ENCODE data around the gene KRT1.

KRT1 gene

DNA sequence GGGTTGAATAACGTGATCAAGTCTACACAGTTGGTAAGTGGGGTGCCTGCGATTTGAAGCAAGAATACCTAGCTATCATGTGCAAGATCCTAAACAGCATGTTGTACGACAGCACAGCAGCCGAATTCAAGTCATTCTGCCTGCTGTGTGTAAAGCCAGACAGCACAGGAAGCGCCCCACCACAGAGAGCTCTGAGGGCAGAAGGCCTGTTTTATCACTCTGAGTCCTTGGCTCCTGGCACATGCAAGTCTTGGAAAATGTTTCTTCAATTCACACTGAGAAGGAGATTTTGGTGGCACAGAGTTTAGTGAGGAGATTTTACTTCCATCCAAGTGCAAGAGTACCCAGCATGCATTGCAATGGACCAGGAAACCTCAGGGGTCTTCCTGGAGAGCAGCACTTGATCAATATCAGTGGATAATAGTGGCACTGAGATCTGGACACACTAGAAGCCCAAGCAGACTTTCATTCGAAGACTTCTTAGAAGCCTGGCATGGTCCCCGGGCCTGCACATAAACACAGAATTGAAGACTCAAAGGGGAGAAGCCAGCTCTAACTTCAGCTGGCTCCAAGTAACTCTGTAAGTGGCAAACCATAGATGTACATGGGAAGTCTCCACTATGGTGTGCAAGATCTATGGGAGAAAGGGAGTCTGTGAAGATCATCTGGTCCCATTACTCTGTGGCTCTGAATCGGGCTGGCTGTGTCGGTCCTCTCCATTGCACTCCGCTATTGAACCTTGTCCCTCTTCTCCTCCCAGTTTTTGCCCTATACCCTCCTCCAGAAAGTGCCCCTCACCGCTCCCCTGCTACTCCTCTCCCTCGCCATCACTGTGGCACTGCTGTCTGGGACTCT is 1.5 kb upstream of the KRT1 start:
- Histone ChIP-seq H3K4me3 (ENCODE audit: low read depth in 1 of 2, low read length in 2 of 2) (no peak overlapping the region), H3K9me3 (ENCODE audit: low read length) (no peaks in the 10 kb centered on the region), H3K36me3 (ENCODE audit: insufficient read depth, low read length) (no peaks in the 10 kb centered on the region), H3K9ac (ENCODE audit: low read length) (no peak overlapping the region), H3K27me3 (ENCODE audit: control insufficient read depth in 1 of 2, insufficient read depth in 2 of 2, low read length in 2 of 2) (peaks cover 0 to 11% of the 10 kb centered on the region in 2 donors), H3K4me1 (ENCODE audit: insufficient read depth, low read length) (no peaks in the 10 kb centered on the region), H3K27ac (ENCODE audit: low read depth, low read length) (no peak overlapping the region)

DNA sequence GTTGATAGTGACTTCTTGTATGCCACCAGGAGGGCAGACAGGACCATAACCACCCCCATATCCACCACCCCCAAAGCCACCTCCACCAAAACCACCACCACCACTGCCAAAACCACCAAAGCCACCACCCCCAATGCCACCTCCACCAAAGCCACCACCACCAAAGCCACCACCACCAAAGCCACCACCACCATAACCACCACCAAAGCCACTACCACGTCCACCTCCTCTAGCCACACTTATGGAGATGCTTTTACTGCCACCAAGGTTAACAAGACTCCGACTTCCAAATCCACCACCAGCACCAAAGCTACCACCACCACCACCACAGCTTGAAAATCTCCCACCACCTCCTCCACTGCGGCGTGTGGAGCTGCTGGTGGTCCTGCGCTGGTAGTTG is 332 bp downstream of the KRT1 start:
- no peaks in the 10 kb centered on the region for H3K36me3 ChIP-seq (ENCODE audit: insufficient read depth, low read length)
- no peaks in the 10 kb centered on the region for H3K4me1 ChIP-seq (ENCODE audit: insufficient read depth, low read length)
- H3K9me3 ChIP-seq (ENCODE audit: low read length), result no peaks in the 10 kb centered on the region
- H3K4me3 ChIP-seq (ENCODE audit: low read depth in 1 of 2, low read length in 2 of 2), result no peak overlapping the region
- H3K27ac ChIP-seq (ENCODE audit: low read depth, low read length), result no peak overlapping the region
- H3K9ac ChIP-seq (ENCODE audit: low read length), result no peak overlapping the region
- H3K27me3 ChIP-seq (ENCODE audit: control insufficient read depth in 1 of 2, insufficient read depth in 2 of 2, low read length in 2 of 2), result peaks cover 0 to 6% of the 10 kb centered on the region in 2 donors

DNA sequence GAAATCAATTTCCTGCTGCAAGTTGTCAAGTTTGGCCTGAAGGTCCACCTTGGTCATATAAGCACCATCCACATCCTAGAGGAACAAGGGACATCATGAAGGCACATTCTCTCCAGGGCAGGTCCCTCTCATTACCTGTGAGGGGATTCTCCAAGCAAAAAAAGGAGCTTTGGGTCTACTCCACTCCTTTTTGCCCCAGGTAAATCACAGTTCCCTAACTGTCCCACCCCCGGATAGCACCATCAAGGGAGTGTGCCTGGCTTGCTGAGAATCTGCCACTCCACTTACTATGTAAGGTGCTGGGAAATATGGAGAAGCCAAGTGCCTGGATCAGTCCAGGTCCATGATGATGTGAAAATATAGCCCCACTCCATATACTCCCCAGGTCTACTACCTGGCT is 2.5 kb downstream of the KRT1 start:
- Histone ChIP-seq H3K4me3 (ENCODE audit: low read depth in 1 of 2, low read length in 2 of 2) (no peak overlapping the region), H3K27ac (ENCODE audit: low read depth, low read length) (no peak overlapping the region), H3K9ac (ENCODE audit: low read length) (no peak overlapping the region)

DNA sequence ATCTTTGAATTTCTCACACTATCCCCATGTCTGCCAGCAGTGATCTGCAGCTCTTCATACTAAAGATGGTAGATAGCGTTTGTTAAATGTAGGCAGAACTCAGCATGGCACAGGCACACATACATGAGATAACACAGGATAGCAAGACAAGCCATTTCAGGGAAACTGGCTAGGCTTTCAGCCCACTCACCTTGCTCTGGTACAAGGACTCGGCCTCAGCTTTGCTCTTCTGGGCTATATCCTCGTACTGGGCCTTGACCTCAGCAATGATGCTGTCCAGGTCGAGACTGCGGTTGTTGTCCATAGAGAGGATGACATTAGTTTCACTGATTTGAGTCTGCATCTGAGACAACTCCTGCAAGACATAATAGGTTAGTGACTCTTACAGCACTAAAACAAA is 3.1 kb downstream of the KRT1 start:
- H3K9ac ChIP-seq (ENCODE audit: low read length), result no peak overlapping the region
- H3K36me3 ChIP-seq (ENCODE audit: insufficient read depth, low read length), result no peaks in the 10 kb centered on the region
- no peaks in the 10 kb centered on the region for H3K4me1 ChIP-seq (ENCODE audit: insufficient read depth, low read length)
- peaks cover 0 to 6% of the 10 kb centered on the region in 2 donors for H3K27me3 ChIP-seq (ENCODE audit: control insufficient read depth in 1 of 2, insufficient read depth in 2 of 2, low read length in 2 of 2)
- H3K27ac ChIP-seq (ENCODE audit: low read depth, low read length), result no peak overlapping the region
- no peak overlapping the region for H3K4me3 ChIP-seq (ENCODE audit: low read depth in 1 of 2, low read length in 2 of 2)
- no peaks in the 10 kb centered on the region for H3K9me3 ChIP-seq (ENCODE audit: low read length)

More for the DNA sequence above, 2.5 kb downstream of the KRT1 start:
- H3K9me3 ChIP-seq (ENCODE audit: low read length), result no peaks in the 10 kb centered on the region
- H3K36me3 ChIP-seq (ENCODE audit: insufficient read depth, low read length), result no peaks in the 10 kb centered on the region
- H3K4me1 ChIP-seq (ENCODE audit: insufficient read depth, low read length), result no peaks in the 10 kb centered on the region
- H3K27me3 ChIP-seq (ENCODE audit: control insufficient read depth in 1 of 2, insufficient read depth in 2 of 2, low read length in 2 of 2), result peaks cover 0 to 6% of the 10 kb centered on the region in 2 donors

DNA sequence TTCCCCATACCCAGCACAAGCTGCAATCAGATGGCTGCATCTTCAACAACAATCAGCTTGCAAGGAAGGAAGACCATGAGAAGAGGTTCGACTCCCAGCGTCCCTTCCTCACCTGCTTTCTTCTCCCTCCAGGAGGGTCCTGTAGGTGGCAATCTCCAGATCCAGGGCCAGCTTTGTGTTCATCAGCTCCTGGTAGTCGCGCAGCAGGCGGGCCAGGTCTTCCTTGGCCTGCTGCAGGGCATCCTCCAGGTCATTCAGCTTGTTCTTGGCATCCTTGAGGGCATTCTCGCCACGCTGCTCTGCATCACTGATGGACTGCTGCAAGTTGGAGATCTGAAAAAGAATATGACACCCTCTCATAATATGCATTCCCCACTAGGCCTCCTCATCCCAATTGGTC is 4.0 kb downstream of the KRT1 start:
- Histone ChIP-seq H3K9ac (ENCODE audit: low read length) (no peak overlapping the region), H3K27me3 (ENCODE audit: control insufficient read depth in 1 of 2, insufficient read depth in 2 of 2, low read length in 2 of 2) (peaks cover 0 to 6% of the 10 kb centered on the region in 2 donors), H3K9me3 (ENCODE audit: low read length) (no peaks in the 10 kb centered on the region), H3K4me1 (ENCODE audit: insufficient read depth, low read length) (no peaks in the 10 kb centered on the region), H3K27ac (ENCODE audit: low read depth, low read length) (no peak overlapping the region), H3K4me3 (ENCODE audit: low read depth in 1 of 2, low read length in 2 of 2) (no peak overlapping the region), H3K36me3 (ENCODE audit: insufficient read depth, low read length) (no peaks in the 10 kb centered on the region)

DNA sequence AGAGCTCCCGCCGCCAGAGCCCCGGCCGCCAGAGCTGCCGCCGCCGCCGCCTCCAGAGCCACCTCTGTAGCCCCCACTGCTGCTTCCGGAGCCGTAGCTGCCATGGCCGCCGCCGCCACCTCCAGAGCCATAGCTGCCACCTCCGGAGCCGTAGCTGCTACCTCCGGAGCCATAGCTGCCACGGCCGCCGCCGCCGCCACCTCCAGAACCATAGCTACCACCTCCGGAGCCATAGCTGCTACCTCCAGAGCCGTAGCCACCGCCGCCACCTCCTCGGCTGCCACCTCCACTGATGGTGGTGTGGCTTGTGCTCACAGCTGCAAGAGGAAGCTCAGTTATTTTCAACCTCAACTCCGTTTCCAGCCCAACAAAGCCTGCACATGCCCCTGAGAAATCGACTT is 4.9 kb downstream of the KRT1 start:
- H3K9me3 ChIP-seq (ENCODE audit: low read length), result no peaks in the 10 kb centered on the region
- H3K9ac ChIP-seq (ENCODE audit: low read length), result no peak overlapping the region
- H3K27me3 ChIP-seq (ENCODE audit: control insufficient read depth in 1 of 2, insufficient read depth in 2 of 2, low read length in 2 of 2), result peaks cover 0 to 4% of the 10 kb centered on the region in 2 donors
- no peak overlapping the region for H3K27ac ChIP-seq (ENCODE audit: low read depth, low read length)
- H3K4me3 ChIP-seq (ENCODE audit: low read depth in 1 of 2, low read length in 2 of 2), result no peak overlapping the region
- H3K36me3 ChIP-seq (ENCODE audit: insufficient read depth, low read length), result no peaks in the 10 kb centered on the region
- no peaks in the 10 kb centered on the region for H3K4me1 ChIP-seq (ENCODE audit: insufficient read depth, low read length)

DNA sequence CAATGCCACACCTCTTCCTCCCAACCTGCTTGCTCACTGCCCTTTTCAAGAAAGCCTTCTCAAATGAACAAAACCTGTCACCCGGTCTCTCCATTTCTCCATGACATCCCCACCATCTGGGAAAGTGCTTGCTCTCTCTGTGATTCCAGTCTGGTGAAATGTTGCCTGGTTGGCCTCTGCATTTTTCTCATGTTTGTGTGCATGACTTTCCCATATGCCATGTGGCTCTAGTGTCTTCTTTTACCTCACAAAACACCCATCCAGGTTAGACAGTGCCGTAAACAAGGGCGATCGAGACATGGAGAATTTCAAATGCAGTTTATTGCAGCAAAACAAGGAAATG is 5.8 kb downstream of the KRT1 start:
- Histone ChIP-seq H3K27ac (ENCODE audit: low read depth, low read length) (no peak overlapping the region), H3K9me3 (ENCODE audit: low read length) (no peaks in the 10 kb centered on the region), H3K4me3 (ENCODE audit: low read depth in 1 of 2, low read length in 2 of 2) (no peak overlapping the region), H3K27me3 (ENCODE audit: control insufficient read depth in 1 of 2, insufficient read depth in 2 of 2, low read length in 2 of 2) (no peaks in the 10 kb centered on the region), H3K4me1 (ENCODE audit: insufficient read depth, low read length) (no peaks in the 10 kb centered on the region), H3K36me3 (ENCODE audit: insufficient read depth, low read length) (no peaks in the 10 kb centered on the region), H3K9ac (ENCODE audit: low read length) (no peak overlapping the region)

DNA sequence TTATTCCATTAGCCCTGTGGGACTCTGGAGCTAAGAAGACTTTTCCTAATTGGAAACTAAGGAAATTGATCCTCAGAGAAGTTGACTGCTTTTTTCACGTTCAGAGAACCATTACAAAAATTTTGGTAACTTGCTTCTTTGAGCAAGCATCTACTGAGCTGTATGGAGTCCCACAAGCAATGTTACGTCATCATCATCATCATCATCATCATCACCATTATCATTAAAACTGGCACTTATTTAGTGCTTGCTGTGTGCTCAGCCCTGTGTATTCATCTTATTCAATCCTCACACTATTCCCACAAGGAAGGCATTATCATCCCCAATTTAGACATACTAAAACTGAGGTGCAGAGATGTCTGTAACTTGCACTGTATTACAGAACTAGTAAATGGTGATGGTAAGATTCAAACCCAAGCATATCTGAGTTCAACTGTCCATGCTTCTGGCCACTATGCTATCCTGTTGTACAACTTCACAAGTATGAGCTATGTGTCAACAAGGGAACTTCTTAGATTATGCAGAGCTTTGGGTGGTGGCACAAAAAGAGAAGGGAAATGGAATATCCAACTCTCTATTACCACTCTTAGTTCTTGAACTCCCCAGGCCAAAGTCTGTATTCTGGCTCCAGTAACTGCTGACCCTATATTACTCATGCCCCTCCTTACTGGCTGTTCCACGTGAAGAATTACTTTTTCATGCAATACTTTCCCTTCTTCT is 6.3 kb downstream of the KRT1 start:
- Histone ChIP-seq H3K4me1 (ENCODE audit: insufficient read depth, low read length) (no peaks in the 10 kb centered on the region), H3K9ac (ENCODE audit: low read length) (no peak overlapping the region), H3K9me3 (ENCODE audit: low read length) (no peaks in the 10 kb centered on the region), H3K27ac (ENCODE audit: low read depth, low read length) (no peak overlapping the region), H3K36me3 (ENCODE audit: insufficient read depth, low read length) (no peaks in the 10 kb centered on the region), H3K27me3 (ENCODE audit: control insufficient read depth in 1 of 2, insufficient read depth in 2 of 2, low read length in 2 of 2) (no peaks in the 10 kb centered on the region), H3K4me3 (ENCODE audit: low read depth in 1 of 2, low read length in 2 of 2) (no peak overlapping the region)

DNA sequence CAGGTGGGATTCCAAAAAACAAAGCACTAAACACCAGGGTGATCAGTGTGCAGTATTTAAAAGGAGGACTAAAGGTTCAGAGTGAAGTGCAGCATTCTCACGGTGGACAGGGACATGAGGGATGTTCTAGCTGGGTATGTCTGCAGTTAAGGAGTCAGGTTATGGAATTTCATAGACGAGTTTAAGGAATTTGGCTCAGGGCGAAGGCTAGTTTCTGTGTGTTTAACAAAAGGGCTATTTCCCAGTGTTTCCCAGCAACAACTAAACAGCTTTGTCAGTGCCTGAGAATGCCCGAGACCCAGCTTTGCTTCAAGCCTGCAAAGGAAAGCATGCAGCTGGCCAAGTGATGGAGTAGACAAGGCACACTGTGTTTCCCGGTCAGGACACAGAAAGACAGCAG is 7.0 kb downstream of the KRT1 start:
- H3K27ac ChIP-seq (ENCODE audit: low read depth, low read length), result no peak overlapping the region
- no peaks in the 10 kb centered on the region for H3K27me3 ChIP-seq (ENCODE audit: control insufficient read depth in 1 of 2, insufficient read depth in 2 of 2, low read length in 2 of 2)
- no peaks in the 10 kb centered on the region for H3K9me3 ChIP-seq (ENCODE audit: low read length)
- no peak overlapping the region for H3K4me3 ChIP-seq (ENCODE audit: low read depth in 1 of 2, low read length in 2 of 2)
- no peaks in the 10 kb centered on the region for H3K4me1 ChIP-seq (ENCODE audit: insufficient read depth, low read length)
- no peak overlapping the region for H3K9ac ChIP-seq (ENCODE audit: low read length)
- H3K36me3 ChIP-seq (ENCODE audit: insufficient read depth, low read length), result no peaks in the 10 kb centered on the region

DNA sequence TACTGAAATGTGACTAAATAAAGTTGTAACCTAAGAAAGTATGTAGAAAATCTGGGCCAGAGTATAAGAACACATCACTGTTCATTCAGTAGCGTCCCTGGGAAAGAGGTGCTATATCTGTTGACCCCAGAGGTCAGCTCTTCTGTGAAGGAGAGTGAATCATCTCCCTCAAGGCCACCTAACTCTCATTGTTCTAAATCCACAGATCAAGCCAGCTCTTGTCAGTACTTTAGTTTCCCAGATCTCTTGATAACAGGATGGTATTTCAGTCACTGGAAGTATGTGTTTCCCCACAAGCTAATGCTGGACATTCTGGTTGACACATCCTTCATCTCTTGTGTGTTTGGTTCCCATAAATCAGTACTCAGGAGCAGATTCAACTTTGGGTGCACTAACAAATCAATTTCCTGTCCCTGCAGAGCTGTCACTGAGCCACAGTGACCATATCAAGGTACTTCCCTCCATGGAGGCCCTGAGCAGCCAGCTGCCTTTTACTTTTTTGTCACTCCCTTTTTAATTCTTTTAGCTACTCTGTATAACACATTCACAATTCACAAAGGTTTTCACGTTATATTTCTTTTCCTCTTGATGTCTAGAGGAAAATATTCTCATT is 7.8 kb downstream of the KRT1 start:
- Histone ChIP-seq H3K9ac (ENCODE audit: low read length) (no peak overlapping the region), H3K27me3 (ENCODE audit: control insufficient read depth in 1 of 2, insufficient read depth in 2 of 2, low read length in 2 of 2) (no peaks in the 10 kb centered on the region), H3K27ac (ENCODE audit: low read depth, low read length) (no peak overlapping the region), H3K9me3 (ENCODE audit: low read length) (no peaks in the 10 kb centered on the region), H3K4me3 (ENCODE audit: low read depth in 1 of 2, low read length in 2 of 2) (no peak overlapping the region), H3K36me3 (ENCODE audit: insufficient read depth, low read length) (no peaks in the 10 kb centered on the region), H3K4me1 (ENCODE audit: insufficient read depth, low read length) (no peaks in the 10 kb centered on the region)

DNA sequence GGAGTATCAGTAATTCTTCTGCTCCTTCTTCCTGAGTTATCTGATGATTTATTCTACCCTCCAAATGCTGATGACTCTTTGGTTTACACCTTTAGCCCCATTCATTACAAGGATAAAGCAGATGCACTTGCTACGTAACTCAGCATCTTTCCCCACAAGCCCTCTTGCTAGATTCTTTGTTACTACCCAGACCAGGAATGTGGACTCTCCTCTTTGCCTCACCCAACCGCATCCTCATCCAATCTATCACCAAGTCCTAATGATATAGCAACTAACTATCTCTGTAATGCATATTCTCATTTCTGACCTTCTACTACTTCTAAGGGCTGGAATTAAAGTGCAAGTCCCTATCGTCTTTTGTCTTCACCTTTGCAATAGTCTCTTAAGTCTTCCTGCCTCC is 9.2 kb downstream of the KRT1 start:
- H3K9ac ChIP-seq (ENCODE audit: low read length), result no peak overlapping the region
- H3K9me3 ChIP-seq (ENCODE audit: low read length), result no peaks in the 10 kb centered on the region

More for the DNA sequence above, 9.2 kb downstream of the KRT1 start:
- Histone ChIP-seq H3K4me1 (ENCODE audit: insufficient read depth, low read length) (no peaks in the 10 kb centered on the region), H3K27me3 (ENCODE audit: control insufficient read depth in 1 of 2, insufficient read depth in 2 of 2, low read length in 2 of 2) (no peaks in the 10 kb centered on the region), H3K4me3 (ENCODE audit: low read depth in 1 of 2, low read length in 2 of 2) (no peak overlapping the region), H3K27ac (ENCODE audit: low read depth, low read length) (no peak overlapping the region), H3K36me3 (ENCODE audit: insufficient read depth, low read length) (no peaks in the 10 kb centered on the region)

All from muscle layer of colon (tissue), 2 donors.